Measurements from ENCODE around the gene TNRC6B.

Gene TNRC6B

DNA sequence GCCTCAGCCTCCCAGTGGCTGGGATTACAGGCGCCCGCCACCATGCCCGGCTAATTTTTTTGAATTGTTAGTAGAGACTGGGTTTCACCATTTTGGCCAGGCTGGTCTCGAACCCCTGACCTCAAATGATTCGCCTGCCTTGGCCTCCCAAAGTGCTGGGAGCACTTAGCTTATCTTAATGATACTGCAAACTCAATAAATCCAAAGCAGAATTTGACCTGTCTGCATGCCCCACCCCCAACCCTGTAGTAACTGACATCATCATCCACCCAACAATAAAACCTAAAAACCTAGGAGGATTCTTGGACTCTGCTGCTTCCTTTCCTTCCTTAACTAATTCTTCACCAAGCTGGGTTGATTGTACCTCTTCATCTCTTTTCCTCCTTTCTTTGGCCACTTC is 162.3 kb downstream of the TNRC6B start:
- no peak overlapping the region for H3K9ac ChIP-seq (ENCODE audit: low read length)
- DNase-seq = no peak
- no peaks in the 10 kb centered on the region for H3K9me3 ChIP-seq (replicated peaks; ENCODE audit: insufficient read depth, low read length)
- no peaks in the 10 kb centered on the region for H3K4me1 ChIP-seq (ENCODE audit: low read length)
- no peaks in the 10 kb centered on the region for H3K9me2 ChIP-seq (replicated peaks; ENCODE audit: insufficient read depth, low read length)
- H3K4me2 ChIP-seq (ENCODE audit: low read depth, low read length) = no peak overlapping the region
- H3K4me3 ChIP-seq (ENCODE audit: low read length) = no peak overlapping the region
- H4K20me1 ChIP-seq (ENCODE audit: insufficient read depth, low read length) = no peaks in the 10 kb centered on the region
- H3K36me3 ChIP-seq (replicated peaks; ENCODE audit: insufficient read depth, low read length) = no peaks in the 10 kb centered on the region
- H3K27ac ChIP-seq (ENCODE audit: low read length) = no peak overlapping the region
- H3K27me3 ChIP-seq (replicated peaks; ENCODE audit: insufficient read depth, low read length) = no peaks in the 10 kb centered on the region
- H3K79me2 ChIP-seq (ENCODE audit: low read length) = no peaks in the 10 kb centered on the region
- TF ChIP-seq EZH2phosphoT487 (IDR thresholded peaks at IDR 0.05; ENCODE audit: low read length) = no peak
- TF ChIP-seq EZH2 (optimal IDR thresholded peaks at IDR 0.05; ENCODE audit: low read depth, low read length) = no peak
- TF ChIP-seq, protein P1, sequence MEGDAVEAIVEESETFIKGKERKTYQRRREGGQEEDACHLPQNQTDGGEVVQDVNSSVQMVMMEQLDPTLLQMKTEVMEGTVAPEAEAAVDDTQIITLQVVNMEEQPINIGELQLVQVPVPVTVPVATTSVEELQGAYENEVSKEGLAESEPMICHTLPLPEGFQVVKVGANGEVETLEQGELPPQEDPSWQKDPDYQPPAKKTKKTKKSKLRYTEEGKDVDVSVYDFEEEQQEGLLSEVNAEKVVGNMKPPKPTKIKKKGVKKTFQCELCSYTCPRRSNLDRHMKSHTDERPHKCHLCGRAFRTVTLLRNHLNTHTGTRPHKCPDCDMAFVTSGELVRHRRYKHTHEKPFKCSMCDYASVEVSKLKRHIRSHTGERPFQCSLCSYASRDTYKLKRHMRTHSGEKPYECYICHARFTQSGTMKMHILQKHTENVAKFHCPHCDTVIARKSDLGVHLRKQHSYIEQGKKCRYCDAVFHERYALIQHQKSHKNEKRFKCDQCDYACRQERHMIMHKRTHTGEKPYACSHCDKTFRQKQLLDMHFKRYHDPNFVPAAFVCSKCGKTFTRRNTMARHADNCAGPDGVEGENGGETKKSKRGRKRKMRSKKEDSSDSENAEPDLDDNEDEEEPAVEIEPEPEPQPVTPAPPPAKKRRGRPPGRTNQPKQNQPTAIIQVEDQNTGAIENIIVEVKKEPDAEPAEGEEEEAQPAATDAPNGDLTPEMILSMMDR (IDR thresholded peaks at IDR 0.05; ENCODE audit: low read length) = no peak
- H3F3A ChIP-seq (ENCODE audit: insufficient read depth, low read length) = peaks cover under 1% of the 10 kb centered on the region; the same call in 1 of the 2 replicates
- no peak overlapping the region for H2AFZ ChIP-seq (ENCODE audit: low read length)

DNA sequence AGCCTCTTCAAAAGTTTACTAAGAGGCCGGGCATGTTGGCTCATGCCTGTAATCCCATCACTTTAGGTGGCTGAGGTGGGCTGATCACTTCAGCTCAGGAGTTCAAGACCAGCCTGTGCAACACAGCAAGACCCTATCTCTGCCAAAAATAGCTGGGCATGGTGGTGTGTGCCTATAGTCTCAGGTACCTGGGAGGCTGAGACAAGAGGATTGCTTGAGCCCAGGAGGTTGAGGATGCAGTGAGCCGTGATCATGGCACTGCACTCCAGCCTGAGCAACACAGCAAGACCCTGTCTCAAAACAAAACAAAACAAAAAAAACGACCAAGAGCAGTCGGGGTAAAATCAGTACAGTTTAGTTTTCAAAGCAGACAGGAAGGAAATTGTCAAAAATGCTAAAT is 163.9 kb downstream of the TNRC6B start:
- H3K9ac ChIP-seq (ENCODE audit: low read length) = no peak overlapping the region
- H2AFZ ChIP-seq (ENCODE audit: low read length) = no peak overlapping the region
- DNase-seq = no peak
- peaks cover 15% of the 10 kb centered on the region for H3F3A ChIP-seq (ENCODE audit: insufficient read depth, low read length)
- H3K79me2 ChIP-seq (ENCODE audit: low read length) = peaks cover 3% of the 10 kb centered on the region; the same call in 1 of the 2 replicates
- H3K27ac ChIP-seq (ENCODE audit: low read length) = no peak overlapping the region
- no peak overlapping the region for H3K4me2 ChIP-seq (ENCODE audit: low read depth, low read length)
- no peak for TF ChIP-seq EZH2 (optimal IDR thresholded peaks at IDR 0.05; ENCODE audit: low read depth, low read length)
- TF ChIP-seq, protein P1 (IDR thresholded peaks at IDR 0.05; ENCODE audit: low read length) = no peak
- no peak for TF ChIP-seq EZH2phosphoT487 (IDR thresholded peaks at IDR 0.05; ENCODE audit: low read length)
- no peaks in the 10 kb centered on the region for H3K36me3 ChIP-seq (replicated peaks; ENCODE audit: insufficient read depth, low read length)
- H3K9me2 ChIP-seq (replicated peaks; ENCODE audit: insufficient read depth, low read length) = no peaks in the 10 kb centered on the region
- H3K9me3 ChIP-seq (replicated peaks; ENCODE audit: insufficient read depth, low read length) = no peaks in the 10 kb centered on the region
- H4K20me1 ChIP-seq (ENCODE audit: insufficient read depth, low read length) = no peaks in the 10 kb centered on the region
- H3K4me1 ChIP-seq (ENCODE audit: low read length) = no peaks in the 10 kb centered on the region
- no peaks in the 10 kb centered on the region for H3K27me3 ChIP-seq (replicated peaks; ENCODE audit: insufficient read depth, low read length)
- H3K4me3 ChIP-seq (ENCODE audit: low read length) = no peak overlapping the region

DNA sequence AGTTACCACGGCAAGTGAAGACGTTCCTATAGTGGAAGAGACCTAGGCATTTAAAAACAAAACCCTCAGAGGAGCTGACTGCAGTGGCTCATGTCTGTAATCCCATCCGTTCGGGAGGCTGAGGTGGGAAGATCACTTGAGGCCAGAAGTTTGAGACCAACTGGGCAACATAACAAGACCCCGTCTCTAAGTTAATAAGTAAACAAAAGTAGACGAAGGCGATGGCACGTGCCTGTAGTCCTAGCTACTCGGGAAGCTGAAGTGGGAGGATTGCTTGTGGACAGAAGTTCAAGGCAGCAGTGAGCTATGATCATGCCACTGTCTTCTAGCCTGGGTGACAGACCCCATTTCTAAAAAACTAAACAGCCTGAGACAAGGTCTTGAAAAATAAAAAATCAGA is 164.8 kb downstream of the TNRC6B start:
- no peak overlapping the region for H3K4me3 ChIP-seq (ENCODE audit: low read length)
- no peaks in the 10 kb centered on the region for H3K36me3 ChIP-seq (replicated peaks; ENCODE audit: insufficient read depth, low read length)
- H3K79me2 ChIP-seq (ENCODE audit: low read length) = peaks cover 12% of the 10 kb centered on the region
- no peak for DNase-seq
- H3K9ac ChIP-seq (ENCODE audit: low read length) = no peak overlapping the region
- no peaks in the 10 kb centered on the region for H3K4me1 ChIP-seq (ENCODE audit: low read length)
- H3K9me2 ChIP-seq (replicated peaks; ENCODE audit: insufficient read depth, low read length) = no peaks in the 10 kb centered on the region
- H3K27me3 ChIP-seq (replicated peaks; ENCODE audit: insufficient read depth, low read length) = no peaks in the 10 kb centered on the region
- no peak overlapping the region for H3K4me2 ChIP-seq (ENCODE audit: low read depth, low read length)
- H3K27ac ChIP-seq (ENCODE audit: low read length) = no peak overlapping the region
- no peak overlapping the region for H2AFZ ChIP-seq (ENCODE audit: low read length)
- peaks cover 15% of the 10 kb centered on the region for H3F3A ChIP-seq (ENCODE audit: insufficient read depth, low read length)
- no peaks in the 10 kb centered on the region for H3K9me3 ChIP-seq (replicated peaks; ENCODE audit: insufficient read depth, low read length)
- TF ChIP-seq EZH2phosphoT487 (IDR thresholded peaks at IDR 0.05; ENCODE audit: low read length) (no peak), EZH2 (optimal IDR thresholded peaks at IDR 0.05; ENCODE audit: low read depth, low read length) (no peak)
- TF ChIP-seq, protein P1 (IDR thresholded peaks at IDR 0.05; ENCODE audit: low read length) = no peak
- H4K20me1 ChIP-seq (ENCODE audit: insufficient read depth, low read length) = no peaks in the 10 kb centered on the region
